DOHH2 (cell line): Measurements from ENCODE around the gene PXDC1.

Source experiments
- CTCF ChIP-seq: fragments of 200-600 bp; sonication (generic); IDR thresholded peaks from one replicate; pipeline ENCODE4 v1.5.1; 2014; ENCODE audit warnings: antibody characterized with exemption, mild to moderate bottlenecking, low read depth, low read length; ENCODE audit not compliant: poor library complexity, severe bottlenecking
- EZH2phosphoT487 ChIP-seq: fragments of 200-600 bp; sonication (generic); IDR thresholded peaks from 2 replicates; pipeline ENCODE4 v1.6.1; 2017; ENCODE audit warnings: borderline replicate concordance, mild to moderate bottlenecking, antibody characterized with exemption, low read length, moderate library complexity, mixed read lengths

GRCh38 chr6:3695065-3695817 lies 56.3 kb downstream of the PXDC1 start:
- TF ChIP-seq CTCF (no peak), EZH2phosphoT487 (no peak)
